ENCODE results near the gene DDHD1.

DDHD1 gene

GRCh38 chr14:53020193-53020932, 132.8 kb downstream of the DDHD1 start:
- no peak for TF ChIP-seq CTCF (conservative IDR thresholded peaks at IDR 0.05; ENCODE audit: low read depth, low read length)
- DNase-seq (ENCODE audit: low read depth): no peak
- no peak overlapping the region for H3K4me3 ChIP-seq (ENCODE audit: low read length)

- no peak for DNase-seq (ENCODE audit: low read depth)
- no peak overlapping the region for H3K4me3 ChIP-seq (ENCODE audit: low read length)
- TF ChIP-seq CTCF (conservative IDR thresholded peaks at IDR 0.05; ENCODE audit: low read depth, low read length): no peak
These were observed 133.7 kb downstream of the DDHD1 start for GRCh38 chr14:53019406-53019805.

- no peak overlapping the region for H3K4me3 ChIP-seq (ENCODE audit: low read length)
- DNase-seq (ENCODE audit: low read depth): no peak
- no peak for TF ChIP-seq CTCF (conservative IDR thresholded peaks at IDR 0.05; ENCODE audit: low read depth, low read length)
These were observed 135.3 kb downstream of the DDHD1 start for GRCh38 chr14:53017837-53018236.

GRCh38 chr14:53016919-53017318, 136.2 kb downstream of the DDHD1 start:
- no peak for DNase-seq (ENCODE audit: low read depth)
- no peak overlapping the region for H3K4me3 ChIP-seq (ENCODE audit: low read length)
- TF ChIP-seq CTCF (conservative IDR thresholded peaks at IDR 0.05; ENCODE audit: low read depth, low read length): no peak

GRCh38 chr14:53016491-53016890, 136.6 kb downstream of the DDHD1 start:
- no peak for TF ChIP-seq CTCF (conservative IDR thresholded peaks at IDR 0.05; ENCODE audit: low read depth, low read length)
- DNase-seq (ENCODE audit: low read depth): no peak
- H3K4me3 ChIP-seq (ENCODE audit: low read length): no peak overlapping the region

GRCh38 chr14:53011053-53011462, 142.1 kb downstream of the DDHD1 start:
- TF ChIP-seq CTCF (conservative IDR thresholded peaks at IDR 0.05; ENCODE audit: low read depth, low read length): no peak
- no peak overlapping the region for H3K4me3 ChIP-seq (ENCODE audit: low read length)
- DNase-seq (ENCODE audit: low read depth): peak; percentile 91

Measured in retinal pigment epithelial cell (primary cell).